Activated T-cell treated with anti-CD3 and anti-CD28 coated beads, Interleukin-2, amount 50 U/mL, for 48 hours (primary cell): ENCODE measurements around the gene UBE2R2.
"Not testable (repeated sequence)": the region's sequence is repeated elsewhere in the genome, so short reads cannot be mapped to it uniquely, and the experiment has no call there.

ENCODE experiments used
- DNase-seq, 2 experiments: peaks; one replicate each; pipeline ENCODE4 v3.0.0-alpha.2; 2020

Gene UBE2R2

GRCh38 chr9:33843312-33843961, 26.5 kb downstream of the UBE2R2 start:
- peak in 1 of 2 experiments; percentile 10 for DNase-seq

- DNase-seq, result no peak
Measured at GRCh38 chr9:33846231-33846630, 29.3 kb downstream of the UBE2R2 start.

GRCh38 chr9:33847894-33848205, 30.9 kb downstream of the UBE2R2 start:
- not testable (repeated sequence) for DNase-seq

- no peak for DNase-seq
Measured at GRCh38 chr9:33850267-33850629, 33.3 kb downstream of the UBE2R2 start.

- no peak for DNase-seq
Measured at GRCh38 chr9:33850677-33851076, 33.7 kb downstream of the UBE2R2 start.

- DNase-seq, result no peak
Measured at GRCh38 chr9:33851301-33851700, 34.3 kb downstream of the UBE2R2 start.

- peak; percentile 42 to 47 for DNase-seq
Measured at GRCh38 chr9:33852216-33852826, 35.4 kb downstream of the UBE2R2 start.

GRCh38 chr9:33856247-33856646, 39.3 kb downstream of the UBE2R2 start:
- no peak for DNase-seq

GRCh38 chr9:33858423-33858822, 41.5 kb downstream of the UBE2R2 start:
- DNase-seq, result no peak

GRCh38 chr9:33860200-33860871, 43.4 kb downstream of the UBE2R2 start:
- DNase-seq, result no peak

- no peak for DNase-seq
Measured at GRCh38 chr9:33861917-33862453, 45.0 kb downstream of the UBE2R2 start.

- not testable (repeated sequence) for DNase-seq
Measured at GRCh38 chr9:33863027-33863426, 46.1 kb downstream of the UBE2R2 start.

GRCh38 chr9:33867747-33868439, 50.9 kb downstream of the UBE2R2 start:
- no peak for DNase-seq

- no peak for DNase-seq
Measured at GRCh38 chr9:33868440-33868973, 51.5 kb downstream of the UBE2R2 start.

GRCh38 chr9:33869243-33869642, 52.3 kb downstream of the UBE2R2 start:
- DNase-seq, result not testable (repeated sequence)

- DNase-seq, result no peak
Measured at GRCh38 chr9:33877727-33878489, 60.9 kb downstream of the UBE2R2 start.

GRCh38 chr9:33878691-33879366, 61.9 kb downstream of the UBE2R2 start:
- no peak for DNase-seq

- no peak for DNase-seq
Measured at GRCh38 chr9:33880211-33881089, 63.5 kb downstream of the UBE2R2 start.

- no peak for DNase-seq
Measured at GRCh38 chr9:33881635-33882034, 64.7 kb downstream of the UBE2R2 start.

GRCh38 chr9:33884856-33885701, 68.1 kb downstream of the UBE2R2 start:
- no peak for DNase-seq
